GM04504 (cell line): ENCODE results near the gene AKAP13.
"Not testable (repeated sequence)": the region's sequence is repeated elsewhere in the genome, so short reads cannot be mapped to it uniquely, and the experiment has no call there.

Experiments
- DNase-seq: peaks from one replicate; pipeline ENCODE4 v3.0.0-alpha.2; 2012; ENCODE audit warnings: low read depth

Gene AKAP13

GRCh38 chr15:85412956-85413854 lies 32.8 kb downstream of the AKAP13 start:
- peak; percentile 60 for DNase-seq

- no peak for DNase-seq
These were observed 33.6 kb downstream of the AKAP13 start for GRCh38 chr15:85414037-85414436.

GRCh38 chr15:85414495-85414894 lies 34.1 kb downstream of the AKAP13 start:
- no peak for DNase-seq

GRCh38 chr15:85414991-85415390 lies 34.6 kb downstream of the AKAP13 start:
- no peak for DNase-seq

GRCh38 chr15:85415783-85416182 lies 35.4 kb downstream of the AKAP13 start:
- DNase-seq: no peak

GRCh38 chr15:85417276-85417675 lies 36.9 kb downstream of the AKAP13 start:
- DNase-seq: no peak

GRCh38 chr15:85419161-85419560 lies 38.8 kb downstream of the AKAP13 start:
- DNase-seq: no peak

- no peak for DNase-seq
These were observed 40.9 kb downstream of the AKAP13 start for GRCh38 chr15:85421116-85421925.

- no peak for DNase-seq
These were observed 42.2 kb downstream of the AKAP13 start for GRCh38 chr15:85422607-85423006.

- no peak for DNase-seq
These were observed 42.9 kb downstream of the AKAP13 start for GRCh38 chr15:85423256-85423655.

- no peak for DNase-seq
These were observed 43.8 kb downstream of the AKAP13 start for GRCh38 chr15:85424154-85424553.

GRCh38 chr15:85426481-85426880 lies 46.1 kb downstream of the AKAP13 start:
- DNase-seq: no peak

- no peak for DNase-seq
These were observed 47.1 kb downstream of the AKAP13 start for GRCh38 chr15:85427286-85428028.

GRCh38 chr15:85429522-85429921 lies 49.1 kb downstream of the AKAP13 start:
- DNase-seq: no peak

- DNase-seq: no peak
These were observed 50.2 kb downstream of the AKAP13 start for GRCh38 chr15:85430406-85431204.

GRCh38 chr15:85439996-85440395 lies 59.6 kb downstream of the AKAP13 start:
- no peak for DNase-seq

- DNase-seq: no peak
These were observed 60.0 kb downstream of the AKAP13 start for GRCh38 chr15:85440451-85440850.

- not testable (repeated sequence) for DNase-seq
These were observed 61.5 kb downstream of the AKAP13 start for GRCh38 chr15:85441854-85442253.

GRCh38 chr15:85443046-85443445 lies 62.6 kb downstream of the AKAP13 start:
- no peak for DNase-seq

GRCh38 chr15:85443593-85444087 lies 63.2 kb downstream of the AKAP13 start:
- DNase-seq: no peak

GRCh38 chr15:85444122-85444745 lies 63.8 kb downstream of the AKAP13 start:
- no peak for DNase-seq
